Fibroblast of peridontal ligament (primary cell): Measurements from ENCODE around the gene MLXIPL.
"Not testable (repeated sequence)": the region's sequence is repeated elsewhere in the genome, so short reads cannot be mapped to it uniquely, and the experiment has no call there.

Experiments
- DNase-seq: peaks from one replicate; pipeline ENCODE4 v3.0.0-alpha.2; 2010; ENCODE audit errors: extremely low read depth

The MLXIPL gene, protein sequence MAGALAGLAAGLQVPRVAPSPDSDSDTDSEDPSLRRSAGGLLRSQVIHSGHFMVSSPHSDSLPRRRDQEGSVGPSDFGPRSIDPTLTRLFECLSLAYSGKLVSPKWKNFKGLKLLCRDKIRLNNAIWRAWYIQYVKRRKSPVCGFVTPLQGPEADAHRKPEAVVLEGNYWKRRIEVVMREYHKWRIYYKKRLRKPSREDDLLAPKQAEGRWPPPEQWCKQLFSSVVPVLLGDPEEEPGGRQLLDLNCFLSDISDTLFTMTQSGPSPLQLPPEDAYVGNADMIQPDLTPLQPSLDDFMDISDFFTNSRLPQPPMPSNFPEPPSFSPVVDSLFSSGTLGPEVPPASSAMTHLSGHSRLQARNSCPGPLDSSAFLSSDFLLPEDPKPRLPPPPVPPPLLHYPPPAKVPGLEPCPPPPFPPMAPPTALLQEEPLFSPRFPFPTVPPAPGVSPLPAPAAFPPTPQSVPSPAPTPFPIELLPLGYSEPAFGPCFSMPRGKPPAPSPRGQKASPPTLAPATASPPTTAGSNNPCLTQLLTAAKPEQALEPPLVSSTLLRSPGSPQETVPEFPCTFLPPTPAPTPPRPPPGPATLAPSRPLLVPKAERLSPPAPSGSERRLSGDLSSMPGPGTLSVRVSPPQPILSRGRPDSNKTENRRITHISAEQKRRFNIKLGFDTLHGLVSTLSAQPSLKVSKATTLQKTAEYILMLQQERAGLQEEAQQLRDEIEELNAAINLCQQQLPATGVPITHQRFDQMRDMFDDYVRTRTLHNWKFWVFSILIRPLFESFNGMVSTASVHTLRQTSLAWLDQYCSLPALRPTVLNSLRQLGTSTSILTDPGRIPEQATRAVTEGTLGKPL

DNA sequence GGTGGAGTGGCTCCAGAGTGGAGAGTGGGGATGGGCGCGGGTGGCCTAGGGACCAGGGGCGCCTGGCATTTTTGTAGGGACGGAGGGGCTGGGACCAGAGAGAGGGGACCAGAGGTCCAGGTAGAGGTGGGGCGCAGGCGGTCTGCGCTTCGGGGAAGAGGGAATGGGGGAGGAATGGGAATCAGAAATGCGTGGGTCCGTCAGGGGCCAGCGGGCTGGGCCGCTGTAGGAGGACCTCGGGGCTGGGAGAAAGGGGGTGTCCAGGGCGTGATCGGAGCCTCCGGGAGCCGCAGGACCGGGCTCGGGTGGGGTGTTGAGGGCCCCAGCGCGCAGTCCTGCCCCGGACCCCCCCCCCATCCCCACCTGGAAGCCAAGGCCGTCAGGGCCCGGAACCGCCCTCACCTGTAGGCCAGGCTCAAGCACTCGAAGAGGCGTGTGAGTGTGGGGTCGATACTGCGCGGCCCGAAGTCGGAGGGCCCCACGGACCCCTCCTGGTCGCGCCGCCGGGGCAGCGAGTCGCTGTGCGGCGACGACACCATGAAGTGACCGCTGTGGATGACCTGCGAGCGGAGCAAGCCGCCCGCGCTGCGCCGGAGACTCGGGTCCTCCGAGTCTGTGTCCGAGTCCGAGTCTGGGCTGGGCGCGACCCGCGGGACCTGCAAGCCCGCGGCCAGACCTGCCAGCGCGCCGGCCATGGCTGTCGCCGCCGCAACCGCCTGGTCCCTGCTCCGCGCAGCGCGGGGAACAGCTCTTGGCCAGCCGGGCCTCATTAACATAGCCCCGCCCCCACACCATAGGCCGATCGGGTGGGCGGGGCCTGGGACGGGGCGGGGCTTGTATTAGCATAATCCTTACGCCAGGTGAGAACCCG lies at the start of gene MLXIPL:
MLXIPL (minus strand) TSS at position 725 of the 871 bp plus-strand sequence; CDS start at position 695, 30 bp downstream.
- DNase-seq = no peak

DNA sequence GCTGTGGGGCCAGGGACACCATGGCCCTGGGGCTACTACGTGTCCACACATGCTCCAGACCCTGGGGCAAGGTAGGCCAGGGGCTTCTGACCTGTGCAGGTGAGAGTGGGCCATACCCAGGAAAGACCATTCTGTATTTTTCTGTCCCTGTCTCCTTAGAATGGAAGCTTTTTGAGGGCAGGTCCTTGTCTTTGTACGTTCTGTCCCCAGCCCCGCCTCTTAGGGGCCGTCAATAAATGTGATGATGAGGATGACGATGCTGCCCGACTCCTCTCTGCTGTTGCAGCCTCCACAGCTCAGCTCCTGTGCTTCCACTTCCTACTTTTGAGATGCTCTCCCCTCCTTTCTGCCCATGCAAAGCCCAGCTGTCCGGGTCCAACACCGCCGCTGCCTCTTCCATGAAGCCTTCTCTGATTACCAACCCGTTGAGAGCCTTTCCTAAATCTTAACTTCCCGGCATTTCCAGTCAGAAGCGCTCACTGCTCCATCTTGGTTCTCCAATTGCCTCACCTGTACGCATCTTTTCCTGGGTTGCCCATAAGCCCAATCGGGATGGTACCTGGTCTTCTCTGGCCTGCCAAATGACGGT lies 47.6 kb upstream of the MLXIPL start:
- no peak for DNase-seq

DNA sequence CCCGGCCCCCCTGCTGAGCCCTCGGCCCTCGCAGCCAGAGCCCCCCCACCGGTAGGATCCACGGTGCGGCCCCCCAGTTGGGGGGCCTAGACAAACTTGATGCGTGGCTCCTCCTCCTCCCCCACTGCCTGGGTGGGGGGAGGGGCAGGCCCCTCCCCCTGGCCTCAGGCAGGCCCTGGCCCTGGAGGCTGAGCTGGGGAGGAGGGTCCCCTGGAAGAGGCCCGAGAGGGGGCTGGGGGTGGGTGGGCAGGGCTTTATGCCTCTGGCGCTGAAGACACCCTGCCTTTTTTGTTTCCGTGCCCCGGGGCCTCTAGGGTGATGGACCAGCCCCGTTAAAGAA lies 47.0 kb upstream of the MLXIPL start:
- DNase-seq = no peak

DNA sequence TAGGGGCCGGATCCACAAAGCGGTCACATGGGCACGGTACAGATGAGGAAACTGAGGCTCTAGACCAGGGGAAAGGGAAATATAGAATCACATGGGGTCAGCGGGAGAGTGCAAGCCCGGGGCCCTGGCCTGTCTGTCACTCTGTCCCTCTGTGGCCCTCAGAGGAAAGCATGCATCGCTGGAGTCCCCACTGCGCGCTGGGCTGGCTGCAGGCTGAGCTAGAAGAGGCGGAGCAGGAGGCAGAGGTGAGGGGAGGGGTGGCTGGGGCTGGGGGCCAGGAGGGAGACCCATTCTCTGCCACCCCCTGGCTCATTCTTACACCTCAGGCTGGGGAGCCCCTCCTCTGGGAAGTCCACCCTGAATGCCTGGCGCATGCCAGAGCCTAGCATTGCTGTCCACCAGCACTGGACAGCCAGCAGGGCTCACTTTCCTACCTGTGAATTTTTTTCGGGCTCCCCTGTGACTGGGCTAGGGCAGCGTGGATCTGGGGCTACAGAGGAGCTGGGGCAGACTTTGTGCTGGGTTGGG lies 45.6 kb upstream of the MLXIPL start:
- no peak for DNase-seq

DNA sequence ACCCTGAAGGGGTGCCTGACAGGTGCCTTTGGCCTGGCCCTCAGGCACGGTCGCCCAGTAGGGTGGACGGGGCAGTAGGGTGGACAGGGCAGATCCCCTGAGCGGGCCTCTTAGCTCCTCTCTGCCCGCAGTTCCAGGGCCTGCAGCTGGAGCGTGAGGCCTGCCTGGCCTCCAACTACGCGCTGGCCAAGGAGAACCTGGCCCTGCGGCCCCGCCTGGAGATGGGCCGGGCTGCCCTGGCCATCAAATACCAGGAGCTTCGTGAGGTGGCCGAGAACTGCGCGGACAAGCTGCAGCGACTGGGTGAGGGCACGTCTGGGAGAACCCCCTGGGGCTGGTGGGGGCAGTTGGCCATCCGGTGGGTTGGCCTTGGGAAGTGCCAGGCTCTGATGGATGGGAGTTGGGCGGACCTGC lies 45.0 kb upstream of the MLXIPL start:
- no peak for DNase-seq

DNA sequence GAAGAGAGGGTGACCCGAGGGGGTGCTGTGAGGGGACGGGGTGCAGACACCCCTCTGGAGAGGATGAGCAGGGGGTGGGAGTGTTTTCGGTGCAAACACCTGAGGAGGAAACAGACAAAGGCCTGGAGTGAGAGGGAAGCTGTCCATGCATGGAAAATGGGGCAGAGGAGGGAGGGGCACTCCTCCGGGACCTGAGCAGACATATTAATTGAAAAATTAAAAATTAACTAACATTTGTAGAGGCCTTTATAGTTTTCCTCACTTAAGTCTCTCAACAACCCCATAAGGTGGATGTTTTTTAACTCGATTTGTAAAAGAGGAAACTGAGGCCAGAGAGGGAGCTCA lies 44.5 kb upstream of the MLXIPL start:
- no peak for DNase-seq

DNA sequence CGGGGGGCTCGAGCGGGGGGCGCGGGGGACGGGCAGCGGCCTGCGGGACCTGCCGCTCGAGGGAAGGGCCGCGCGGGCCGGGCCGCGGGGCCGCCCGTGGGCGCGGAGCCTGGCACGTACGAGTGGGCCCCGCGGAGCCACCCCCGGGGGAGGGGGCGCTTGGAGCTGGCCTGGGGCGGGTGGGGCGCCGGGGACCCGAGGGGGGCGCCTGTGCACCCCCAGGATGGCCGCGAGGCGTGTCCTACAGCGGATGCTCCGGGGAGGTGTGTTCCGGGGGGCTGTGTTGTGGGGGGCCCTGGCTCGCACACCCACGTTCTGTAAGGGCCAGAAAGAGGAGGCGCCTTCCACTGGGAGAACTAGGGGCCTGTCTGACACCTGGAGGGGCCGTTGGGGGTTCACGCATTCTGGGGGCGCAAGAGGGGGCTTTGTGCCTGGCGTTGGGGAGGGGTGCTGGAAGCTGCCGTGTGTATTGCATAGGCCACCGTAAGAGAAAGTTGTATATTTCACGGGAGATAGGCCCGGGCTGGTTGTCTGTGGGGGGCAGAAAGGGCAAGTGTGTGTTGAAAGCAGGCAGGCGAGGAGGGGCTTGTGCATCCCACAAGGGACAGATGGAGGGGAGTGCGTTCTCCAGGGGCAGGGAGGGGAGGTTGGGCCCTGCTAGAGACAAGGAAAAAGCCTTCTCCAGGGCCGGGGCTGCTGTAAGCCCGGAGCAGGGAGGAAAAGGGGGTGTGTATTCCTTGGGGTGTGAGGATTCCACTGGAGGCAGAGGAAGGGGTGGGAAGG lies 44.0 kb upstream of the MLXIPL start:
- DNase-seq = peak; percentile 8

DNA sequence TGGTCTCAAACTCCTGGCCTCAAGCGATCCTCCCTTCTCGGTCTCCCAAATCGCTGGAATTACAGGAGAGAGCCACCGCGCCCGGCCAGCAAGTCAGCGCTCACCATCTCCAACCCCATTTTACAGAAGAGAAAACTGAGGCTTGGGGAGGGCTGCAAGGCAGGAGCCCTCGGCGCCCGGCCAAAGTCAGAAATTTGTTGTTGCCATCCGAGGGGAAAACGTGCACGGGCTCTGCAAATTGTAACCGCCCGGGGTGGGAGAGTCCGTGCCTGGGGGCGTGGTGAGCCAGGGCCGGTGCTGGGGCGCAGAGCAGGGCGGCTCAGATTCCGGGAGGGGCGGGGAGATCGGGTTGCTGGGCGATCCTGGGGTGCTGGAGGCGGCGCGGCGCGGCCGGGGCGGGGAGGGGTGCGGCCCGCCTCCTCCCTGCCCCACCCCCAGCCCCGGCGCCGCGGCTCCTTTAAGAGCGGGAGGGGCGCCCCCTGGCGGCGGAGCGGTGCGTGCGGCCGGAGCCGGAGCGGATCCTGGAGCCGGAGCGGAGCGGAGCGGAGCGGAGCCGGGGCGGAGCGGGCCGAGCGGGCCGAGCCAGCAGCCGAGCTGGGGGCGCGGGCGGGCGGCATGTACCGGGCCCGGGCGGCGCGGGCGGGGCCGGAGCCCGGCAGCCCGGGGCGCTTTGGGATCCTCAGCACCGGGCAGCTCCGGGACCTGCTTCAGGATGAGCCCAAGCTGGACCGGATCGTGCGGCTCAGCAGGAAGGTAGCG lies 43.2 kb upstream of the MLXIPL start, which contains the start of gene VPS37D:
VPS37D (plus strand) TSS at position 488 of the 759 bp plus-strand sequence; CDS start at position 616, 128 bp downstream.
- peak; percentile 79 for DNase-seq

DNA sequence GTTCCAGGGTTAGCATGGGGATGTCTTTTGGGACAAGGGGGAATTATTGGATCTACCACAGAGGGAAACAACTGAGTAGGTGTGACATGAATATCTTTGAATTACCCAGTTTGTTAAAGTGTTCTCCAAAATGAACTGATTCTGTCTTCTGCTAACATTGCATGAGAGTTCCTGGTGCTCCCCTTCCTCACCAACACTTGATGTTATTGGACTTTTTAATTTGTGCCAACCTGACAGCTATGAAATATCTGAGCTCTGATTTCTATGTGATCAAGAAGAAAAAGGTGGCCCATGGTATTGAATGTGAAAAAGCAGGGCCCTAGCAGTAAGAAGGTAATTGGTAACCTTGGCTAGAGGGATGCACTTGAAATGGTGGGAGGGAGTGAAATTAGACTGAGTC lies 38.7 kb upstream of the MLXIPL start:
- DNase-seq = no peak

DNA sequence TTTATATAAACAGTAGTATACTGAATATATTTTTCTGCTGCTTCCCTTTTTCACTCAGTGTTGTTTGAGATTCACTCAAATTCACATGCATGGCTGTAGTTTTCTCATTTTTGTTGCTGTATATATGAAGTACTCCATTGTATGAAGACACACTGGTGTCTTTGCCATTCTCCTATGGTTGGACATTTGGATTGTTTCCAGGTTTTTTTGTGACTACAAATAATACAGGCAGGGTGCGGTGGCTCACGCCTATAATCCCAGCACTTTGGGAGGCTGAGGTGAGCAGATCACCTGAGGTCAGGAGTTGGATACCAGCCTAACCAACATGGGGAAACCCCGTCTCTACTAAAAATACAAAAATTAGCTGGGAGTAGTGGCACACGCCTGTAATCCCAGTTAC lies 36.3 kb upstream of the MLXIPL start:
- not testable (repeated sequence) for DNase-seq

DNA sequence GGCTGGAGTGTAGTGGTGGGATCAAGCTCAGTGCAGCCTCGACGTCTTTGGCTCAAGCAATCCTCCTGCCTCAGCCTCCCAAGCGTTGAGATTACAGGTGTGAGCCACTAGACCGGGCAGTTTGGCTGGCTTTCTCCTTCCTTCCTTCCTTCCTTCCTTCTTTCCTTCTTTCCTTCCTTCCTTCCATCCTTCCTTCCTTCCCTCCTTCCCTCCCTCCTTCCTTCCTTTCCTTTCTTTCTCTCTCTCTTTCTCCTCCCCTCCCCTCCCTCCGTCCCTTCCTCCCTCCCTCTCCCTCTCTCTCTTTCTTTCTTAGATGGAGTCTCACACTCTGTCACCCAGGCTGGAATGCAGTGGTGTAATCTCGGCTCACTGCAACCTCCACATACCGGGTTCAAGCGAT lies 35.7 kb upstream of the MLXIPL start:
- no peak for DNase-seq

DNA sequence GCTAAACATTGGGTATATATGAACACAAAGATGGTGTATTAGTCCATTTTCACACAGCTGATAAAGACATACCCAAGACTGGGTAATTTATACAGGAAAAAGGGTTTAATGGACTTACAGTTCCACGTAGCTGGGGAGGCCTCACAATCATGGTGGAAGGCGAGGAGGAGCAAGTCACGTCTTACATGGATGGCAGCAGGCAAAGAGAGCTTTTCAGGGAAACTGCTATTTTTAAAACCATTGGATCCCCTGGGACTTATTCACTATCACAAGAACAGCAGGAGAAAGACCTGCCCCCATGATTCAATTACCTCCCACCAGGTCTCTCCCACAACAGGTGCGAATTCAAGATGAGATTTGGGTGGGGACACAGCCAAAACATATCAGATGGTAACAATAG lies 31.0 kb upstream of the MLXIPL start:
- not testable (repeated sequence) for DNase-seq

DNA sequence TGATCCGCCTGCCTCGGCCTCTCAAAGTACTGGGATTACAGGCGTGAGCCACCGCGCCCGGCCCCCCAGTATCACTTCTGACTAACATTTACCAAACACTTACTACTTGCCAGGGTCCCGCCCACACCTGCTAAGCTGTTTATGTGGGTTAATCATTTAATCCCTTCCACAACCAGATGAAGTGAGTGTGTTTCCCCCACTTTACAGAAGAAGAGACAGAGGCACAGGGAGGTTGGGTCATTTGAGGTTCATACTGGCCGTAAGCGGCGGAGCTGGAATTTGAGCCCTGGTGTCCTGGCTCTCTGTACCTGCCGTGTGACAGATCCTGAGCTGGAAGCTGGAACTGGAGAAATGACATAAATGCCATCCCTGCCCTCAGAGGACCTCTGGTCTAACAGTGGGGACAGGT lies 28.2 kb upstream of the MLXIPL start:
- DNase-seq = no peak

DNA sequence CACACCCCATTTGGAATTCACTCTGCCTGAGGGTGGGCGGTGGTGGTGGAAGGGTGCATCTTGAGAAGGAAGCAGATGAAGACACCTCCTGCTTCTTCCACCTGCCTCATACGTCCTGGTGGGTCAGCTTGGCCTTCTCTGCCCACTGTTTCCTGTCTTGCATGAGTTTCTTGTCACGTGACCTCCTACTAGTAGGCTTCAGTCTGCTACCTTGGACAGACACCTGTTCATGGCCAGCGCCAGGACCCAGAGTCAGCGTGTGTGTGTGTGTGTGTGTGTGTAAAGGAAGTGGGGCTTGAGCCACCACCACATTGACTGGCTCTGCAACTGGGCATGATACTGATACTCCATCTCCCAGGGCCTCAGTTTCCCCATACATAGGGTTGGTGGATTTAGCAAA lies 26.2 kb upstream of the MLXIPL start:
- no peak for DNase-seq

DNA sequence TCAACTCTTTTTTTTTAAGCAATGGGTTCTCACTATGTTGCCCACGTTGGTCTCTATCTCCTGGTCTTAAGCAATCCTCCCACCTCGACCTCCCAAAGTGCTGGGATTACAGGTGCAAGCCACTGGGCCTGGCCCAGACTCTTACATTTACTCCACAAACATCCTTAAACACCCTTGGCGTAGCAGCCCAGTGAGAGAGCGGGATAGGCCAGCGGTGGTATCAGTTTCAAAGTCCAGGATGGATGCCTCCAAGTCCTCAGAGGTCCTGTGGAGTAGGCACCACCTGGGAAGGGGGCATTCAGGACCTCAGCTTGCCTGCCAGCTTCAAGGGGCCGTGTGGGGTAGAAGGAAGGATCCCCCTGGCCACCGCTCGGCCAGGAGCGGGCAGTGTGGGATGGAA lies 25.3 kb upstream of the MLXIPL start:
- no peak for DNase-seq

DNA sequence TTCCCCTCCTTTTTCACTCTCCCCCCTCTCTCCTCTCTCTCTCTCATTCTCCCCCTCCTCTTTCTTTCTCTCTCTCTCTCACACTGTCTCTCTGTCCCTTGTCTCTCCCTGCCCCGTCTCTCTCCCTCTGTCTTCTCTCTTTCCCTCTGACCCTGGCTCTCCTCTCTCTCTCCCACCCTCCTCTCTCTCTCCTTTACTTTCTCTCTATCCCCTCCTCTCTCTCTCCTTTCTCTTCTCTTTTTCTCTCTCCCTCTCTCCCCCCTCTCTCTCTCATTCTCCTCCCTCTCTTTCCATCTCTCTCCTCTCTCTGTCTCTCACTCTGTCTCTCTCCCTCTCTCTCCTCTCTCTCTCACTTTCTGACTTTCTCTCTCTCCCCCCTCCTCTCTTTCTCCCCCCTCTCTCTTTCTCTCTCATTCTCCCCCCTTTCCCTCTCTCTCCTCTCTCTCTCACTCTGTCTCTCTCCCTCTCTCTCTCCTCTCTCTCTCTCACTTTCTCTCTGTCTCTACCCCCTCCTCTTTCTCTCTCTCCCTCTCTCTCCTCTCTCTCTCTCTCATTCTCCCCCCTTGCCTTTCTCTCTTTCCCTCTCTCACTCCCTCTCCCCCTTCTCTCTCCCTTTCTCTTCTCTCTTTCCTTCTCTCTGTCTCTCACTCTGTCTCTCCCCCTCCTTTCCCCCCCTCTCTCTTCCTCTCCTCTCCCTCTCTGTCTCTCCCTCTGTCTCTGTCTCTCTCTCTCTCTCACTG lies 24.4 kb upstream of the MLXIPL start:
- DNase-seq = no peak

DNA sequence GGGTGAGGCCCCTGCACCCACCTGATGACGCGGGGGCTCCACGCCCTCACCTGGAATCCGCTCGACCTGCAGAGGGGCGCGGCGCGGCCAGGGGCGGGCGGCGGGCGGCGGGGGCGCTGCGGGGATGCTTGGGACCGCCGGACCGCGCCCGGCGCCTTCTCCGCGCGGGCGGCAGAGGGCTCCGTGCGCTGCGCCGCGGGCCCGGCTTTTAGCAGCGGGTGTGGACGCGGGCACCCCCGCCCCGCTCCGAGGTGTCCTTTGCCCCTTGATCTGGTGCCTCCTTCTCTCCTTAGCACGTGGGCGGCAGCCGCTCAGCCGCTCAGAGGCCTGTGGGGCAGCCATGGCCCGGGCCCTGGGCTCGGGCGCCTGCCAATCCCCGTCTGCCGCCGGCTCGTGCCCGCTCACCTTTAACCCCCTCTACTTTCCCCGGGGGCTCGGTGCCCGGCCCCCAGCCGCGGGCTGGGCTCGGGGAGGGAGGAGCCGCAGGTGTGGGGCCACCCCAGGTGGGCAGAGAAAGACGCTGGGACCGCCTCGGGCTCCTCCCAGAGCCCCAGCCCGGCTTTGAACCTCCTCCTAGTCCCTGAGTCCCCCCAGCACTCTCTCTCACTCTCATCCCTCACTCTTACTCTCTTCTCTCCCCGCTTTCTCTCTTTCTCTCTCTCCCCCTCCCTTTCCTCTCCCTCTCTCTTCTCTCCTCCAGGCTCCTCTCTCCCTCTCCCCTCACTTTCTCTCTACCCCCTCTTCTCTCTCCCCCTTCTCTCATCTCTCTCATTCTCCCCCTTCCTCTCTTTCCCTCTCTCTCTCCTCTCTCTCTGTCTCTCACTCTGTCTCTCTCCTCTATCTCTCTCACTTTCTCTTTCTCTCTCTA lies 23.6 kb upstream of the MLXIPL start:
- DNase-seq = no peak
